Activated effector memory CD4-positive, alpha-beta T cell treated with anti-CD3 and anti-CD28 coated beads, Interleukin-2, amount 50 U/mL, for 16 hours (primary cell): ENCODE results near the gene BCL2L12.

ENCODE experiments used
- DNase-seq: peaks from one replicate; pipeline ENCODE4 v3.0.0-alpha.2; 2020

Gene BCL2L12

GRCh38 chr19:49687150-49687549, 21.4 kb downstream of the BCL2L12 start:
- no peak for DNase-seq

- no peak for DNase-seq
Observed at GRCh38 chr19:49687566-49688316, 22.0 kb downstream of the BCL2L12 start.

GRCh38 chr19:49688531-49689132, 22.9 kb downstream of the BCL2L12 start:
- no peak for DNase-seq

GRCh38 chr19:49689133-49690078, 23.7 kb downstream of the BCL2L12 start, which contains the start of gene ADM5:
TSS of gene ADM5 (plus strand) at chr19:49689594. CDS start at chr19:49689838, 244 bp downstream.
- peak; percentile 77 for DNase-seq

- no peak for DNase-seq
Observed at GRCh38 chr19:49690079-49690655, 24.4 kb downstream of the BCL2L12 start.

GRCh38 chr19:49690656-49691242, 25.0 kb downstream of the BCL2L12 start, which contains the start of gene CPT1C:
TSS of gene CPT1C (plus strand) at chr19:49691116. CDS start at chr19:49692253, 1,137 bp downstream.
- peak; percentile 85 for DNase-seq

- peak; percentile 72 for DNase-seq
Observed at GRCh38 chr19:49691243-49692146, 25.8 kb downstream of the BCL2L12 start.

GRCh38 chr19:49692147-49692506, 26.4 kb downstream of the BCL2L12 start:
- no peak for DNase-seq

GRCh38 chr19:49696115-49696514, 30.4 kb downstream of the BCL2L12 start:
- DNase-seq, result no peak

- no peak for DNase-seq
Observed at GRCh38 chr19:49696865-49697264, 31.1 kb downstream of the BCL2L12 start.

- no peak for DNase-seq
Observed at GRCh38 chr19:49699364-49699763, 33.6 kb downstream of the BCL2L12 start.

- DNase-seq, result no peak
Observed at GRCh38 chr19:49700563-49700962, 34.8 kb downstream of the BCL2L12 start.

- DNase-seq, result no peak
Observed at GRCh38 chr19:49701271-49701786, 35.6 kb downstream of the BCL2L12 start.

- DNase-seq, result no peak
Observed at GRCh38 chr19:49704888-49705642, 39.3 kb downstream of the BCL2L12 start.

GRCh38 chr19:49705919-49706318, 40.2 kb downstream of the BCL2L12 start:
- no peak for DNase-seq

- DNase-seq, result no peak
Observed at GRCh38 chr19:49710372-49710951, 44.7 kb downstream of the BCL2L12 start.

GRCh38 chr19:49712397-49712859, 46.7 kb downstream of the BCL2L12 start:
- no peak for DNase-seq

GRCh38 chr19:49713236-49713845, 47.6 kb downstream of the BCL2L12 start:
- no peak for DNase-seq

- no peak for DNase-seq
Observed at GRCh38 chr19:49716154-49716553, 50.4 kb downstream of the BCL2L12 start.
